Measurements from ENCODE around the gene ATP5PO. TPM values are rescaled to one million over a fixed set of nuclear protein-coding genes. Genes with fewer than 3 reads are reported as not detected.

The ATP5PO gene
- total and polyA plus RNA-seq, 2 of the 13 experiments (the other 11 are each of a cell fraction or from before 2014, with no cell fraction given), result 256 to 297 TPM

GRCh38 chr21:33915368-33916199 is at the start of gene ATP5PO (continued):
- TF ChIP-seq, protein P1, sequence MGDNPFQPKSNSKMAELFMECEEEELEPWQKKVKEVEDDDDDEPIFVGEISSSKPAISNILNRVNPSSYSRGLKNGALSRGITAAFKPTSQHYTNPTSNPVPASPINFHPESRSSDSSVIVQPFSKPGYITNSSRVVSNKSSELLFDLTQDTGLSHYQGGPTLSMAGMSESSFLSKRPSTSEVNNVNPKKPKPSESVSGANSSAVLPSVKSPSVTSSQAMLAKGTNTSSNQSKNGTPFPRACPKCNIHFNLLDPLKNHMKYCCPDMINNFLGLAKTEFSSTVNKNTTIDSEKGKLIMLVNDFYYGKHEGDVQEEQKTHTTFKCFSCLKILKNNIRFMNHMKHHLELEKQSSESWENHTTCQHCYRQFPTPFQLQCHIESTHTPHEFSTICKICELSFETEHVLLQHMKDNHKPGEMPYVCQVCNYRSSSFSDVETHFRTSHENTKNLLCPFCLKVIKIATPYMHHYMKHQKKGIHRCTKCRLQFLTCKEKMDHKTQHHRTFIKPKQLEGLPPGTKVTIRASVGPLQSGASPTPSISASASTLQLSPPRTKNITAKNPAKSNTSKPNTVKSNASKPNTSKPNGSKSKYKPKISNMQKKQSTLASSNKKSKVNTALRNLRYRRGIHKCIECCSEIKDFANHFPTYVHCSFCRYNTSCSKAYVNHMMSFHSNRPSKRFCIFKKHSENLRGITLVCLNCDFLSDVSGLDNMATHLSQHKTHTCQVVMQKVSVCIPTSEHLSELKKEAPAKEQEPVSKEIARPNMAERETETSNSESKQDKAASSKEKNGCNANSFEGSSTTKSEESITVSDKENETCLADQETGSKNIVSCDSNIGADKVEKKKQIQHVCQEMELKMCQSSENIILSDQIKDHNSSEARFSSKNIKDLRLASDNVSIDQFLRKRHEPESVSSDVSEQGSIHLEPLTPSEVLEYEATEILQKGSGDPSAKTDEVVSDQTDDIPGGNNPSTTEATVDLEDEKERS (CRISPR knock-in tag; IDR thresholded peaks at IDR 0.05), result peak; percentile 76
- TF ChIP-seq ZNF34 (CRISPR knock-in tag; IDR thresholded peaks at IDR 0.05; ENCODE audit: borderline replicate concordance) (no peak), TAF1 (CRISPR knock-in tag; IDR thresholded peaks at IDR 0.05) (peak; percentile 93), ZNF512 (CRISPR knock-in tag; IDR thresholded peaks at IDR 0.05) (no peak), ZNF383 (CRISPR knock-in tag; IDR thresholded peaks at IDR 0.05; ENCODE audit: borderline replicate concordance) (no peak), TCF7 (IDR thresholded peaks at IDR 0.05; ENCODE audit: low read depth) (no peak), NKX3-1 (CRISPR knock-in tag; IDR thresholded peaks at IDR 0.05) (no peak), GTF3A (CRISPR knock-in tag; conservative IDR thresholded peaks at IDR 0.05) (no peak), NR2F1 (CRISPR knock-in tag; IDR thresholded peaks at IDR 0.05) (no peak), ISX (CRISPR knock-in tag; conservative IDR thresholded peaks at IDR 0.05) (no peak), ZNF432 (CRISPR knock-in tag; IDR thresholded peaks at IDR 0.05; ENCODE audit: borderline replicate concordance) (no peak), NFE2 (CRISPR knock-in tag; IDR thresholded peaks at IDR 0.05) (no peak), ZNF17 (CRISPR knock-in tag; IDR thresholded peaks at IDR 0.05) (no peak), SIX4 (CRISPR knock-in tag; IDR thresholded peaks at IDR 0.05) (no peak), NFKBIZ (CRISPR knock-in tag; IDR thresholded peaks at IDR 0.05) (no peak), JUN (CRISPR knock-in tag; IDR thresholded peaks at IDR 0.05) (no peak), ZNF747 (CRISPR knock-in tag; IDR thresholded peaks at IDR 0.05; ENCODE audit: borderline replicate concordance) (no peak), ZNF709 (CRISPR knock-in tag; IDR thresholded peaks at IDR 0.05) (no peak)
- TF ChIP-seq, protein P2, sequence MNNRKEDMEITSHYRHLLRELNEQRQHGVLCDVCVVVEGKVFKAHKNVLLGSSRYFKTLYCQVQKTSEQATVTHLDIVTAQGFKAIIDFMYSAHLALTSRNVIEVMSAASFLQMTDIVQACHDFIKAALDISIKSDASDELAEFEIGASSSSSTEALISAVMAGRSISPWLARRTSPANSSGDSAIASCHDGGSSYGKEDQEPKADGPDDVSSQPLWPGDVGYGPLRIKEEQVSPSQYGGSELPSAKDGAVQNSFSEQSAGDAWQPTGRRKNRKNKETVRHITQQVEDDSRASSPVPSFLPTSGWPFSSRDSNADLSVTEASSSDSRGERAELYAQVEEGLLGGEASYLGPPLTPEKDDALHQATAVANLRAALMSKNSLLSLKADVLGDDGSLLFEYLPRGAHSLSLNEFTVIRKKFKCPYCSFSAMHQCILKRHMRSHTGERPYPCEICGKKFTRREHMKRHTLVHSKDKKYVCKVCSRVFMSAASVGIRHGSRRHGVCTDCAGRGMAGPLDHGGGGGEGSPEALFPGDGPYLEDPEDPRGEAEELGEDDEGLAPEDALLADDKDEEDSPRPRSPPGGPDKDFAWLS (CRISPR knock-in tag; IDR thresholded peaks at IDR 0.05; ENCODE audit: borderline replicate concordance), result no peak
- TF ChIP-seq, protein P3, sequence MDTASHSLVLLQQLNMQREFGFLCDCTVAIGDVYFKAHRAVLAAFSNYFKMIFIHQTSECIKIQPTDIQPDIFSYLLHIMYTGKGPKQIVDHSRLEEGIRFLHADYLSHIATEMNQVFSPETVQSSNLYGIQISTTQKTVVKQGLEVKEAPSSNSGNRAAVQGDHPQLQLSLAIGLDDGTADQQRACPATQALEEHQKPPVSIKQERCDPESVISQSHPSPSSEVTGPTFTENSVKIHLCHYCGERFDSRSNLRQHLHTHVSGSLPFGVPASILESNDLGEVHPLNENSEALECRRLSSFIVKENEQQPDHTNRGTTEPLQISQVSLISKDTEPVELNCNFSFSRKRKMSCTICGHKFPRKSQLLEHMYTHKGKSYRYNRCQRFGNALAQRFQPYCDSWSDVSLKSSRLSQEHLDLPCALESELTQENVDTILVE (CRISPR knock-in tag; IDR thresholded peaks at IDR 0.05), result no peak
- TF ChIP-seq, protein P4, sequence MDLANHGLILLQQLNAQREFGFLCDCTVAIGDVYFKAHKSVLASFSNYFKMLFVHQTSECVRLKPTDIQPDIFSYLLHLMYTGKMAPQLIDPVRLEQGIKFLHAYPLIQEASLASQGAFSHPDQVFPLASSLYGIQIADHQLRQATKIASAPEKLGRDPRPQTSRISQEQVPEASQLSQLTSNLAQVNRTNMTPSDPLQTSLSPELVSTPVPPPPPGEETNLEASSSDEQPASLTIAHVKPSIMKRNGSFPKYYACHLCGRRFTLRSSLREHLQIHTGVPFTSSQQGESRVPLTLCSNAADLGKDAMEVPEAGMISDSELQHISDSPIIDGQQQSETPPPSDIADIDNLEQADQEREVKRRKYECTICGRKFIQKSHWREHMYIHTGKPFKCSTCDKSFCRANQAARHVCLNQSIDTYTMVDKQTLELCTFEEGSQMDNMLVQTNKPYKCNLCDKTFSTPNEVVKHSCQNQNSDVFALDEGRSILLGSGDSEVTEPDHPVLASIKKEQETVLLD (CRISPR knock-in tag; IDR thresholded peaks at IDR 0.05; ENCODE audit: low read depth), result no peak
